HCT116 (cell line): ENCODE data around the gene DGKG. TPM values are rescaled to one million over a fixed set of nuclear protein-coding genes. Genes with fewer than 3 reads are reported as not detected.

ENCODE experiments used
- ATAC-seq: fragments of 200-7000 bp; cut with Tn5 transposase; 2 replicates; pipeline ENCODE4 v1.9.1; 2020; ENCODE audit warnings: mild to moderate bottlenecking, moderate library complexity
- BruUV-seq: library from RNA; stranded (reverse); fragments of 400-500 nt; replicated peaks from 2 replicates; lab custom pipeline; 2021; lab: Mats Ljungman, UMichigan
- CTCF ChIA-PET: fragments of 300-600 bp; sonication (Branson Sonifier 250); formaldehyde crosslinking; loops from one replicate; lab custom pipeline; 2021; ENCODE audit warnings: antibody characterized with exemption; lab: Charles Lee
- POLR2A ChIA-PET: fragments of 300-600, 350-600 bp; sonication (Branson Sonifier 250); formaldehyde crosslinking; loops from one replicate; lab custom pipeline; 2021; ENCODE audit warnings: antibody characterized with exemption; lab: Charles Lee
- RAD21 ChIA-PET, 2 experiments: fragments of 300-600 bp; sonication (Branson Sonifier 250); formaldehyde crosslinking; loops; one replicate each; lab custom pipeline; 2023; ENCODE audit warnings: low total read pairs in 2 of 2; ENCODE audit not compliant: uncharacterized antibody in 2 of 2, unreplicated experiment in 2 of 2, low non-redundant PET in 1 of 2; lab: Charles Lee
- DNase-seq: peaks from one replicate; pipeline ENCODE4 v3.0.0-alpha.2; 2010; ENCODE audit warnings: low read depth, low spot score
- H2AFZ ChIP-seq: fragments of 200-600 bp; shearing (Covaris generic), sonication (generic); 2 replicates; pipeline ENCODE4 v1.6.1; 2017; ENCODE audit warnings: low read depth, mixed run types, mixed read lengths, antibody characterized with exemption, low read length; ENCODE audit not compliant: poor library complexity, severe bottlenecking
- H3K27ac ChIP-seq: 2 replicates; pipeline ENCODE4 v1.5.1; 2012; ENCODE audit warnings: low read depth, low read length
- H3K27me3 ChIP-seq: fragments of 200-600 bp; sonication (generic); 2 replicates; pipeline ENCODE4 v1.6.1; 2016; ENCODE audit warnings: mixed run types, low read length, mixed read lengths; ENCODE audit not compliant: insufficient read depth
- H3K36me3 ChIP-seq, 2 experiments: fragments of 200-500 bp in 1 of 2; fragments of 200-600 bp in 1 of 2; sonication (Bioruptor generic) in 1 of 2; sonication (generic) in 1 of 2; 2 replicates each; pipeline versions ENCODE4 v1.5.1 to v1.6.1; 2014 to 2016; ENCODE audit warnings: low read length in 2 of 2, inconsistent platforms in 1 of 2, mixed read lengths in 1 of 2, mixed run types in 1 of 2; ENCODE audit not compliant: insufficient read depth in 2 of 2, control insufficient read depth in 1 of 2
- H3K4me1 ChIP-seq, 2 experiments: fragments of 200-600 bp in 1 of 2; sonication (generic) in 1 of 2; 2 replicates each; pipeline versions ENCODE4 v1.5.1 to v1.6.1; 2012 to 2017; ENCODE audit warnings: low read length in 2 of 2, inconsistent platforms in 1 of 2, mild to moderate bottlenecking in 1 of 2, mixed read lengths in 1 of 2, mixed run types in 1 of 2, moderate library complexity in 1 of 2; ENCODE audit not compliant: insufficient read depth in 2 of 2, control insufficient read depth in 1 of 2
- H3K4me2 ChIP-seq: fragments of 200-600 bp; sonication (generic); 2 replicates; pipeline ENCODE4 v1.6.1; 2017; ENCODE audit warnings: mixed run types, low read length, mixed read lengths
- H3K4me3 ChIP-seq, 2 experiments: fragments of 200-600 bp in 1 of 2; sonication (generic) in 1 of 2; replicated peaks in 1 of 2; 2 replicates each; pipeline ENCODE4 v1.5.1; 2011 to 2016; ENCODE audit warnings: low read length in 2 of 2, control low read depth in 1 of 2, low read depth in 1 of 2, mild to moderate bottlenecking in 1 of 2, mixed read lengths in 1 of 2, mixed run types in 1 of 2
- H3K79me2 ChIP-seq: fragments of 200-600 bp; sonication (generic); 2 replicates; pipeline ENCODE4 v1.6.1; 2017; ENCODE audit warnings: mild to moderate bottlenecking, mixed run types, low read length, moderate library complexity, mixed read lengths; ENCODE audit not compliant: insufficient read depth
- H3K9ac ChIP-seq: fragments of 200-600 bp; sonication (generic); 2 replicates; pipeline ENCODE4 v1.6.1; 2016; ENCODE audit warnings: low read length, mixed read lengths
- H3K9me2 ChIP-seq: fragments of 200-600 bp; sonication (generic), shearing (Covaris generic); 2 replicates; pipeline ENCODE4 v1.6.1; 2017; ENCODE audit warnings: mixed run types, mild to moderate bottlenecking, moderate library complexity; ENCODE audit not compliant: insufficient read depth
- H3K9me3 ChIP-seq, 2 experiments: fragments of 200-500 bp in 1 of 2; fragments of 200-600 bp in 1 of 2; sonication (Bioruptor generic) in 1 of 2; sonication (generic) in 1 of 2; 2 replicates each; pipeline ENCODE4 v1.6.1; 2014 to 2017; ENCODE audit warnings: low read length in 2 of 2, mixed read lengths in 2 of 2, inconsistent platforms in 1 of 2, low read depth in 1 of 2, mild to moderate bottlenecking in 1 of 2, mixed run types in 1 of 2, moderate library complexity in 1 of 2; ENCODE audit not compliant: control insufficient read depth in 1 of 2, insufficient read depth in 1 of 2
- H4K20me1 ChIP-seq: fragments of 200-600 bp; sonication (generic), shearing (Covaris generic); 2 replicates; pipeline ENCODE4 v1.6.1; 2017; ENCODE audit warnings: mixed run types, mild to moderate bottlenecking, moderate library complexity; ENCODE audit not compliant: insufficient read depth
- EGR1 ChIP-seq: IDR thresholded peaks from 2 replicates; pipeline ENCODE4 v1.6.1; 2012; ENCODE audit warnings: low read depth
- ELF1 ChIP-seq: IDR thresholded peaks from 2 replicates; pipeline ENCODE4 v1.6.1; 2012; ENCODE audit warnings: low read depth, borderline replicate concordance
- EZH2 ChIP-seq: fragments of 200-600 bp; sonication (generic); IDR thresholded peaks from 2 replicates; pipeline ENCODE4 v1.6.1; 2017; ENCODE audit warnings: antibody characterized with exemption, mixed run types
- EZH2phosphoT487 ChIP-seq: fragments of 200-600 bp; IDR thresholded peaks from 2 replicates; pipeline ENCODE4 v1.6.1; 2018; ENCODE audit warnings: antibody characterized with exemption, borderline replicate concordance
- FOSL1 ChIP-seq: IDR thresholded peaks from 2 replicates; pipeline ENCODE4 v1.6.1; 2012; ENCODE audit warnings: low read depth
- JUND ChIP-seq: IDR thresholded peaks from 2 replicates; pipeline ENCODE4 v1.6.1; 2012
- RAD21 ChIP-seq: IDR thresholded peaks from 2 replicates; pipeline ENCODE4 v1.6.1; 2012; ENCODE audit warnings: low read depth, mild to moderate bottlenecking
- REST ChIP-seq: IDR thresholded peaks from 2 replicates; pipeline ENCODE4 v1.6.1; 2012; ENCODE audit warnings: low read depth
- SIN3A ChIP-seq: IDR thresholded peaks from 2 replicates; pipeline ENCODE4 v1.6.1; 2012; ENCODE audit warnings: low read depth
- SP1 ChIP-seq: IDR thresholded peaks from 2 replicates; pipeline ENCODE4 v1.6.1; 2012; ENCODE audit warnings: low read depth
- SRF ChIP-seq: IDR thresholded peaks from 2 replicates; pipeline ENCODE4 v1.6.1; 2012; ENCODE audit warnings: low read depth
- YY1 ChIP-seq: IDR thresholded peaks from 2 replicates; pipeline ENCODE4 v1.6.1; 2011; ENCODE audit warnings: low read length, low read depth, moderate library complexity, mild to moderate bottlenecking; ENCODE audit not compliant: insufficient replicate concordance; ENCODE audit errors: extremely low read depth
- ZBTB33 ChIP-seq: IDR thresholded peaks from 2 replicates; pipeline ENCODE4 v1.6.1; 2011; ENCODE audit warnings: mild to moderate bottlenecking, low read length, moderate library complexity; ENCODE audit not compliant: insufficient replicate concordance; ENCODE audit errors: extremely low read depth
- intact Hi-C: fragments of 100-400 bp; cut with micrococcal nuclease; formaldehyde crosslinking; loops from 2 replicates; pipeline ENCODE4 v1.10.0; 2022
- total RNA-seq: library from RNA; stranded (reverse); gene quantifications from one replicate; pipeline ENCODE4 v1.2.1, GENCODE V29; 2021; ENCODE audit not compliant: unreplicated experiment
- TF ChIP-seq, protein P1 (sequence below), 3 experiments: fragments of 200-600 bp in 1 of 3; sonication (generic) in 1 of 3; IDR thresholded peaks in 2 of 3; conservative IDR thresholded peaks in 1 of 3; 2 replicates each; pipeline ENCODE4 v1.5.1; 2012 to 2017; ENCODE audit warnings: low read depth in 2 of 3, low read length in 2 of 3, antibody characterized with exemption in 1 of 3, borderline replicate concordance in 1 of 3, control low read depth in 1 of 3, mild to moderate bottlenecking in 1 of 3, mixed read lengths in 1 of 3, mixed run types in 1 of 3, moderate library complexity in 1 of 3; ENCODE audit not compliant: insufficient read depth in 1 of 3

Gene DGKG
- total RNA-seq, 1 experiment from 2014 or later: 4.8 TPM

DNA sequence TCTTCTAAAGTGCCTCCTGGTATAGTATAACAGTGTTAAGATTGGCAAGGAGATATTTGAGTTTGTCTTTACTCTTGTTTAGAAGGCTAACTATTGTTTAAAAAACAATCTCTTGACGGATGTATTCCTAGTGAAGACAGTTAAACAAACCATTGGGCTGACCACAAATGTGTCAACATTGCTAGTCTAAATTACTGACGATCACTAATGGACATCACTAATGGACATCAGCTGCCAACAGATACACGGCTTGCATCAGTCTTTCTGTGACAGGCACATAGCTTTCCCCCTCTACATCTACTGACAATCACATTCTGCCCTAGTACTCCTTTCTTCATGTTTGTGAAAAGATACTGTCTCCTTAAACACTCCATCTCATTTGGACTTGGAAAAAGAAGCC lies 196.0 kb downstream of the DGKG start:
- H3K36me3 ChIP-seq: no peaks in the 10 kb centered on the region
- no TSS peak for BruUV-seq
- ChIA-PET POLR2A (no interaction called here), RAD21 (no interaction called here), CTCF (no interaction called here)
- no peaks in the 10 kb centered on the region for H3K9me3 ChIP-seq
- H4K20me1 ChIP-seq: no peaks in the 10 kb centered on the region
- H3K9ac ChIP-seq: no peak overlapping the region
- intact Hi-C loops: no loop called here
- no peak overlapping the region for H2AFZ ChIP-seq
- H3K27ac ChIP-seq: no peak overlapping the region
- DNase-seq (no peak), ATAC-seq (no peak)
- H3K79me2 ChIP-seq: no peaks in the 10 kb centered on the region
- H3K27me3 ChIP-seq: no peaks in the 10 kb centered on the region
- H3K9me2 ChIP-seq: no peaks in the 10 kb centered on the region
- TF ChIP-seq YY1: no peak
- TF ChIP-seq EGR1: no peak
- TF ChIP-seq, protein P1, sequence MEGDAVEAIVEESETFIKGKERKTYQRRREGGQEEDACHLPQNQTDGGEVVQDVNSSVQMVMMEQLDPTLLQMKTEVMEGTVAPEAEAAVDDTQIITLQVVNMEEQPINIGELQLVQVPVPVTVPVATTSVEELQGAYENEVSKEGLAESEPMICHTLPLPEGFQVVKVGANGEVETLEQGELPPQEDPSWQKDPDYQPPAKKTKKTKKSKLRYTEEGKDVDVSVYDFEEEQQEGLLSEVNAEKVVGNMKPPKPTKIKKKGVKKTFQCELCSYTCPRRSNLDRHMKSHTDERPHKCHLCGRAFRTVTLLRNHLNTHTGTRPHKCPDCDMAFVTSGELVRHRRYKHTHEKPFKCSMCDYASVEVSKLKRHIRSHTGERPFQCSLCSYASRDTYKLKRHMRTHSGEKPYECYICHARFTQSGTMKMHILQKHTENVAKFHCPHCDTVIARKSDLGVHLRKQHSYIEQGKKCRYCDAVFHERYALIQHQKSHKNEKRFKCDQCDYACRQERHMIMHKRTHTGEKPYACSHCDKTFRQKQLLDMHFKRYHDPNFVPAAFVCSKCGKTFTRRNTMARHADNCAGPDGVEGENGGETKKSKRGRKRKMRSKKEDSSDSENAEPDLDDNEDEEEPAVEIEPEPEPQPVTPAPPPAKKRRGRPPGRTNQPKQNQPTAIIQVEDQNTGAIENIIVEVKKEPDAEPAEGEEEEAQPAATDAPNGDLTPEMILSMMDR (IDR thresholded peaks at IDR 0.05 in 2 of 3, conservative IDR thresholded peaks at IDR 0.05 in 1 of 3; ENCODE audit: borderline replicate concordance in 1 of 3, insufficient read depth in 1 of 3, low read depth in 2 of 3, low read length in 2 of 3): no peak
- TF ChIP-seq JUND: no peak
- TF ChIP-seq FOSL1: no peak
- TF ChIP-seq ELF1: no peak
- no peak overlapping the region for H3K4me3 ChIP-seq
- H3K4me1 ChIP-seq: no peaks in the 10 kb centered on the region
- no peak overlapping the region for H3K4me2 ChIP-seq

DNA sequence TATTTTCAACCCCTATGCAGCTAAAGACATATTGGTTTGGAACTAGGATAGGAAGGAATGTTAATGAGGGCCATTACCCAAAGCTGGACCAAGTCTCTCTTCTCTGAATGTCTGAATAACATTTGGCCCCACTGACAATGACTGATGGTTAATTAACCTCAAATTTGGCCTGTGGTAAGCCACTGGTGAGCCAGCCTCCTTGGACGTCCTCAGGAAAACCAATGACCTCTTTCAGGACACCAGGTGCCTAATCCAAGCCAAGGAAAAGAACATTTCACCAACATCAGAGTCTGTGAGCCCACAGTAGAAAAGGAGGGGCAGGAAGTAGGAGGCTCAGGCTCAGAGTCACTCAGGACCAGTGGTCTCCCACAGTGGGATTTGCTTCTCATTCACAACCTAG lies 196.7 kb downstream of the DGKG start:
- ATAC-seq: no peak
- no peaks in the 10 kb centered on the region for H4K20me1 ChIP-seq
- H3K36me3 ChIP-seq: no peaks in the 10 kb centered on the region
- no peak overlapping the region for H3K9ac ChIP-seq
- H2AFZ ChIP-seq: no peak overlapping the region
- no TSS peak for BruUV-seq
- RAD21 ChIA-PET: no interaction called here
- no peak overlapping the region for H3K27ac ChIP-seq
- intact Hi-C loops: no loop called here
- no peaks in the 10 kb centered on the region for H3K79me2 ChIP-seq
- no peaks in the 10 kb centered on the region for H3K9me3 ChIP-seq
- no peak for DNase-seq
- no peaks in the 10 kb centered on the region for H3K9me2 ChIP-seq
- H3K4me3 ChIP-seq: no peak overlapping the region
- H3K4me2 ChIP-seq: no peak overlapping the region
- H3K27me3 ChIP-seq: no peaks in the 10 kb centered on the region
- CTCF ChIA-PET: no interaction called here
- H3K4me1 ChIP-seq: no peaks in the 10 kb centered on the region
- POLR2A ChIA-PET: no interaction called here
- TF ChIP-seq SRF (no peak), SIN3A (no peak), EZH2 (no peak), JUND (no peak), EZH2phosphoT487 (no peak), SP1 (no peak), REST (no peak), ZBTB33 (no peak), RAD21 (no peak), YY1 (no peak)
